OCI-LY1 (cell line): ENCODE results near the gene ESRRA.

ENCODE experiments used
- H2AFZ ChIP-seq: fragments of 200-600 bp; sonication (generic), shearing (Covaris generic); 2 replicates; pipeline ENCODE4 v1.6.0; 2014; ENCODE audit warnings: antibody characterized with exemption, mild to moderate bottlenecking, low read length
- H3F3A ChIP-seq: fragments of 200-600 bp; sonication (generic), shearing (Covaris generic); 2 replicates; pipeline ENCODE4 v1.6.0; 2014; ENCODE audit warnings: mild to moderate bottlenecking, antibody characterized with exemption, low read length, moderate library complexity; ENCODE audit not compliant: insufficient read depth
- H3K27ac ChIP-seq: fragments of 200-600 bp; sonication (generic); 2 replicates; pipeline ENCODE4 v1.5.1; 2014; ENCODE audit warnings: low read length, mixed run types, mild to moderate bottlenecking, low read depth; ENCODE audit not compliant: poor library complexity, severe bottlenecking
- H3K27me3 ChIP-seq: fragments of 200-600 bp; sonication (generic); 2 replicates; pipeline ENCODE4 v1.6.0; 2014; ENCODE audit warnings: antibody characterized with exemption, mild to moderate bottlenecking, low read length, moderate library complexity; ENCODE audit not compliant: insufficient read depth
- H3K36me3 ChIP-seq: fragments of 200-600 bp; sonication (generic); 2 replicates; pipeline ENCODE4 v1.6.1; 2014; ENCODE audit warnings: mild to moderate bottlenecking, antibody characterized with exemption, low read length, moderate library complexity, mixed read lengths; ENCODE audit not compliant: insufficient read depth
- H3K4me1 ChIP-seq: fragments of 200-600 bp; sonication (generic); 2 replicates; pipeline ENCODE4 v1.5.1; 2014; ENCODE audit warnings: mild to moderate bottlenecking, low read length, moderate library complexity; ENCODE audit not compliant: insufficient read depth, severe bottlenecking
- H3K4me2 ChIP-seq: fragments of 200-600 bp; sonication (generic), shearing (Covaris generic); 2 replicates; pipeline ENCODE4 v1.6.1; 2014; ENCODE audit warnings: low read length
- H3K4me3 ChIP-seq: fragments of 200-600 bp; sonication (generic); 2 replicates; pipeline ENCODE4 v1.5.1; 2014; ENCODE audit warnings: low read length, low read depth, mild to moderate bottlenecking, mixed read lengths; ENCODE audit not compliant: poor library complexity, severe bottlenecking
- H3K79me2 ChIP-seq: fragments of 200-600 bp; shearing (Covaris generic); 2 replicates; pipeline ENCODE4 v1.6.1; 2016; ENCODE audit warnings: mixed run types, low read length, mixed read lengths; ENCODE audit not compliant: insufficient read depth
- H3K9ac ChIP-seq: fragments of 200-600 bp; sonication (generic), shearing (Covaris generic); 2 replicates; pipeline ENCODE4 v1.6.1; 2014; ENCODE audit warnings: mild to moderate bottlenecking, low read length, mixed read lengths
- H3K9me2 ChIP-seq: fragments of 200-600 bp; sonication (generic), shearing (Covaris generic); 2 replicates; pipeline ENCODE4 v1.6.1; 2014; ENCODE audit warnings: low read depth, mild to moderate bottlenecking, low read length, mixed read lengths
- H3K9me3 ChIP-seq: fragments of 200-600 bp; shearing (Covaris generic); 2 replicates; pipeline ENCODE4 v1.6.1; 2014; ENCODE audit warnings: low read length, mixed read lengths
- H4K20me1 ChIP-seq: fragments of 200-600 bp; sonication (generic), shearing (Covaris generic); 2 replicates; pipeline ENCODE4 v1.6.0; 2016; ENCODE audit warnings: mild to moderate bottlenecking, low read length; ENCODE audit not compliant: insufficient read depth
- EZH2 ChIP-seq: fragments of 200-600 bp; sonication (generic), shearing (Covaris generic); IDR thresholded peaks from 2 replicates; pipeline ENCODE4 v1.8.0; 2017; ENCODE audit warnings: borderline replicate concordance, mixed run types, mild to moderate bottlenecking, antibody characterized with exemption, low read length, moderate library complexity, mixed read lengths
- TF ChIP-seq, protein P1 (sequence below): fragments of 200-600 bp; sonication (generic), shearing (Covaris generic); IDR thresholded peaks from 2 replicates; pipeline ENCODE4 v1.5.1; 2017; ENCODE audit warnings: mild to moderate bottlenecking, antibody characterized with exemption, low read length, moderate library complexity, mixed read lengths

ESRRA gene

DNA sequence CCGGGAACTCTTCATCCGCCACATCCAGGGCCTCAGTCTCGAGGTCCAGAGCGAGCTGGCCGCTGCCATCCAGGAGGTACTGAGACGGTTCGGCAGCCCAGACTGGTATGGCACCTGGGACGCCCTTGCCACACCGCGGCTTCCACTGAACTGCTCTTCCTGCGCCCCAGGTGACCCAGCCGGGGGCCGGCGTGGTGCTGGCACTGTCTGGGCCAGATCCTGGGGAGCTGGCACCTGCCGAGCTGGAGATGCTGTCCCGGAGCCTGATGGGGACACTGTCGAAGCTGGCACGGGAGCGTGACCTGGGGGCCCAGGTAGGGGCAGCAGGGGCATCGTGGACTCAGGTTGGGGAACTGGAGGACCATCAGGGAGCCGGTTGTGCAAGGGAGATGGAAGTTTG is 36.1 kb downstream of the ESRRA start:
- H3K9me2 ChIP-seq, result no peaks in the 10 kb centered on the region
- H3K9me3 ChIP-seq, result no peaks in the 10 kb centered on the region
- no peaks in the 10 kb centered on the region for H3K79me2 ChIP-seq
- peak overlapping the region; percentile 78 for H3K27ac ChIP-seq
- no peaks in the 10 kb centered on the region for H4K20me1 ChIP-seq
- H3K4me1 ChIP-seq, result peaks cover 30% of the 10 kb centered on the region
- H2AFZ ChIP-seq, result no peak overlapping the region
- peak overlapping the region; percentile 93 for H3K4me2 ChIP-seq
- peaks cover 36% of the 10 kb centered on the region; the same call in 1 of the 2 replicates for H3K36me3 ChIP-seq
- H3K9ac ChIP-seq, result peak overlapping the region; percentile 47; the same call in 1 of the 2 replicates
- no peaks in the 10 kb centered on the region for H3K27me3 ChIP-seq
- no peak for TF ChIP-seq EZH2
- TF ChIP-seq, protein P1, sequence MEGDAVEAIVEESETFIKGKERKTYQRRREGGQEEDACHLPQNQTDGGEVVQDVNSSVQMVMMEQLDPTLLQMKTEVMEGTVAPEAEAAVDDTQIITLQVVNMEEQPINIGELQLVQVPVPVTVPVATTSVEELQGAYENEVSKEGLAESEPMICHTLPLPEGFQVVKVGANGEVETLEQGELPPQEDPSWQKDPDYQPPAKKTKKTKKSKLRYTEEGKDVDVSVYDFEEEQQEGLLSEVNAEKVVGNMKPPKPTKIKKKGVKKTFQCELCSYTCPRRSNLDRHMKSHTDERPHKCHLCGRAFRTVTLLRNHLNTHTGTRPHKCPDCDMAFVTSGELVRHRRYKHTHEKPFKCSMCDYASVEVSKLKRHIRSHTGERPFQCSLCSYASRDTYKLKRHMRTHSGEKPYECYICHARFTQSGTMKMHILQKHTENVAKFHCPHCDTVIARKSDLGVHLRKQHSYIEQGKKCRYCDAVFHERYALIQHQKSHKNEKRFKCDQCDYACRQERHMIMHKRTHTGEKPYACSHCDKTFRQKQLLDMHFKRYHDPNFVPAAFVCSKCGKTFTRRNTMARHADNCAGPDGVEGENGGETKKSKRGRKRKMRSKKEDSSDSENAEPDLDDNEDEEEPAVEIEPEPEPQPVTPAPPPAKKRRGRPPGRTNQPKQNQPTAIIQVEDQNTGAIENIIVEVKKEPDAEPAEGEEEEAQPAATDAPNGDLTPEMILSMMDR, result no peak
- peak overlapping the region; percentile 70 for H3K4me3 ChIP-seq
- H3F3A ChIP-seq, result no peaks in the 10 kb centered on the region

- Histone ChIP-seq H3K27me3 (no peaks in the 10 kb centered on the region), H3K4me3 (peak overlapping the region; percentile 70)
These were observed 36.8 kb downstream of the ESRRA start for GRCh38 chr11:64341851-64342791.

GRCh38 chr11:64342869-64343745 is 37.8 kb downstream of the ESRRA start:
- Histone ChIP-seq H3K4me2 (peak overlapping the region; percentile 93; the same call in 1 of the 2 replicates), H3K27me3 (no peaks in the 10 kb centered on the region), H3F3A (no peaks in the 10 kb centered on the region), H2AFZ (no peak overlapping the region), H3K36me3 (peaks cover 34% of the 10 kb centered on the region; the same call in 1 of the 2 replicates), H3K79me2 (no peaks in the 10 kb centered on the region), H3K9me2 (no peaks in the 10 kb centered on the region), H3K9ac (no peak overlapping the region), H3K4me3 (peak overlapping the region; percentile 70), H3K4me1 (peaks cover 30% of the 10 kb centered on the region), H3K27ac (no peak overlapping the region), H4K20me1 (no peaks in the 10 kb centered on the region), H3K9me3 (no peaks in the 10 kb centered on the region)
- no peak for TF ChIP-seq EZH2
- TF ChIP-seq, protein P1, result no peak

More at GRCh38 chr11:64341851-64342791, 36.8 kb downstream of the ESRRA start:
- H3K4me1 ChIP-seq, result peaks cover 30% of the 10 kb centered on the region
- H3K9me3 ChIP-seq, result no peaks in the 10 kb centered on the region
- peaks cover 36% of the 10 kb centered on the region; the same call in 1 of the 2 replicates for H3K36me3 ChIP-seq
- H3K27ac ChIP-seq, result peak overlapping the region; percentile 78
- no peaks in the 10 kb centered on the region for H4K20me1 ChIP-seq
- H3K9me2 ChIP-seq, result no peaks in the 10 kb centered on the region
- H3K4me2 ChIP-seq, result peak overlapping the region; percentile 93
- TF ChIP-seq, protein P1, result peak; percentile 52
- TF ChIP-seq EZH2, result no peak
- H3F3A ChIP-seq, result no peaks in the 10 kb centered on the region
- H2AFZ ChIP-seq, result no peak overlapping the region
- peak overlapping the region; percentile 47; the same call in 1 of the 2 replicates for H3K9ac ChIP-seq
- H3K79me2 ChIP-seq, result no peaks in the 10 kb centered on the region
